MCF 10A (cell line): Measurements from ENCODE around the gene TNS2. TPM values are rescaled to one million over a fixed set of nuclear protein-coding genes. Genes with fewer than 3 reads are reported as not detected.

Source experiments
- BruUV-seq: library from RNA; stranded (reverse); fragments of 400-500 nt; replicated peaks from 2 replicates; lab custom pipeline; 2021; lab: Mats Ljungman, UMichigan
- CTCF ChIA-PET: fragments of 300-600 bp; sonication (Branson Sonifier 250); formaldehyde crosslinking; extraction: SDS; loops from one replicate; lab custom pipeline; 2021; ENCODE audit warnings: antibody characterized with exemption, inconsistent platforms; lab: Yijun Ruan, JAX
- POLR2A ChIA-PET: fragments of 300-600, 350-650 bp; sonication (Branson Sonifier 250); formaldehyde crosslinking; extraction: SDS; loops from one replicate; lab custom pipeline; 2020; ENCODE audit warnings: antibody characterized with exemption, inconsistent platforms; lab: Yijun Ruan, JAX
- DNase-seq: peaks from one replicate; pipeline ENCODE4 v3.0.0-alpha.2; 2018; ENCODE audit not compliant: unreplicated experiment
- H3K27ac Mint-ChIP-seq: one replicate; pipeline ENCODE4 v1.8.0; 2022; ENCODE audit warnings: mild to moderate bottlenecking, low read depth, mixed read lengths; ENCODE audit not compliant: unreplicated experiment
- H3K27me3 Mint-ChIP-seq: one replicate; pipeline ENCODE4 v1.8.0; 2022; ENCODE audit warnings: mixed read lengths; ENCODE audit not compliant: insufficient read depth, unreplicated experiment
- H3K36me3 Mint-ChIP-seq: one replicate; pipeline ENCODE4 v1.8.0; 2022; ENCODE audit warnings: mild to moderate bottlenecking, moderate library complexity, mixed read lengths; ENCODE audit not compliant: insufficient read depth, unreplicated experiment
- H3K4me1 Mint-ChIP-seq: one replicate; pipeline ENCODE4 v1.8.0; 2022; ENCODE audit warnings: mixed read lengths; ENCODE audit not compliant: insufficient read depth, unreplicated experiment
- H3K4me3 Mint-ChIP-seq: one replicate; pipeline ENCODE4 v1.8.0; 2022; ENCODE audit warnings: mild to moderate bottlenecking, moderate library complexity, mixed read lengths; ENCODE audit not compliant: unreplicated experiment
- H3K9me3 Mint-ChIP-seq: one replicate; pipeline ENCODE4 v1.8.0; 2022; ENCODE audit warnings: mixed read lengths; ENCODE audit not compliant: unreplicated experiment
- intact Hi-C: fragments of 100-400 bp; cut with micrococcal nuclease; formaldehyde crosslinking; loops from 2 replicates; pipeline ENCODE4 v1.14.1; 2022
- total RNA-seq: library from RNA; stranded (reverse); gene quantifications from 2 replicates; pipeline ENCODE4 v1.2.3, GENCODE V29; 2022
- TF ChIP-seq, protein P1 (sequence below): fragments of 200-600 bp; IDR thresholded peaks from one replicate; pipeline ENCODE4 v1.8.0; 2022; ENCODE audit warnings: antibody characterized with exemption, mild to moderate bottlenecking; ENCODE audit not compliant: unreplicated experiment

Gene TNS2
- total RNA-seq, 1 experiment from 2014 or later, result 22.3 TPM

DNA sequence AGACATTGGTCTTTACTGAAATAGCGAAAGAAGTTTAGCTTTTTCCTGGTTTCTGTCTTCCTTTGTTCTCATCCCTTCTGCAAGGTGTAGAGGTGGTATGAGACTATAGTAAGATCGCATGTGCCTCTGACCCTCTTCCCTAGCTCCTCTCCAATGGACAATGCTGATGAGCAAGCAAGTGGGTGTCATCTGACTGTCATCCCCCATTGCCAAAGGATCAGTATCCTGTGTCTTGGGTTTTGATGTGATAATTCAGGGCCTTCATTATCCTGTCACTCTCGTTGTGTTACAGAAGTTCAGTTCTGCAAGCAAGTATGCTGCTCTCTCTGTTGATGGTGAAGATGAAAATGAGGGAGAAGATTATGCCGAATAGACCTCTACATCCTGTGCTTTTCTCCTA is 10.0 kb upstream of the TNS2 start:
- no peaks in the 10 kb centered on the region for H3K9me3 Mint-ChIP-seq
- TF ChIP-seq, protein P1, sequence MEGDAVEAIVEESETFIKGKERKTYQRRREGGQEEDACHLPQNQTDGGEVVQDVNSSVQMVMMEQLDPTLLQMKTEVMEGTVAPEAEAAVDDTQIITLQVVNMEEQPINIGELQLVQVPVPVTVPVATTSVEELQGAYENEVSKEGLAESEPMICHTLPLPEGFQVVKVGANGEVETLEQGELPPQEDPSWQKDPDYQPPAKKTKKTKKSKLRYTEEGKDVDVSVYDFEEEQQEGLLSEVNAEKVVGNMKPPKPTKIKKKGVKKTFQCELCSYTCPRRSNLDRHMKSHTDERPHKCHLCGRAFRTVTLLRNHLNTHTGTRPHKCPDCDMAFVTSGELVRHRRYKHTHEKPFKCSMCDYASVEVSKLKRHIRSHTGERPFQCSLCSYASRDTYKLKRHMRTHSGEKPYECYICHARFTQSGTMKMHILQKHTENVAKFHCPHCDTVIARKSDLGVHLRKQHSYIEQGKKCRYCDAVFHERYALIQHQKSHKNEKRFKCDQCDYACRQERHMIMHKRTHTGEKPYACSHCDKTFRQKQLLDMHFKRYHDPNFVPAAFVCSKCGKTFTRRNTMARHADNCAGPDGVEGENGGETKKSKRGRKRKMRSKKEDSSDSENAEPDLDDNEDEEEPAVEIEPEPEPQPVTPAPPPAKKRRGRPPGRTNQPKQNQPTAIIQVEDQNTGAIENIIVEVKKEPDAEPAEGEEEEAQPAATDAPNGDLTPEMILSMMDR, result no peak
- H3K27me3 Mint-ChIP-seq, result no peaks in the 10 kb centered on the region
- BruUV-seq, result no TSS peak
- intact Hi-C loops, result loop anchor here (2.0 kb wide), 1 partner anchor 59 kb away; no protein-coding TSS in a partner anchor
- no peak overlapping the region for H3K4me3 Mint-ChIP-seq
- CTCF ChIA-PET, result interaction anchor here (0.6 to 2.6 kb wide), 4 partner anchors 9 to 155 kb away, joined by 3 to 11 read pairs (median 8); no protein-coding TSS in a partner anchor
- DNase-seq, result no peak
- POLR2A ChIA-PET, result interaction anchor here (0.6 to 2.2 kb wide), 3 partner anchors 8 to 14 kb away, joined by 3 to 16 read pairs (median 5); no protein-coding TSS in a partner anchor
- no peak overlapping the region for H3K27ac Mint-ChIP-seq
- H3K4me1 Mint-ChIP-seq, result peaks cover 13% of the 10 kb centered on the region
- H3K36me3 Mint-ChIP-seq, result peaks cover 94% of the 10 kb centered on the region

DNA sequence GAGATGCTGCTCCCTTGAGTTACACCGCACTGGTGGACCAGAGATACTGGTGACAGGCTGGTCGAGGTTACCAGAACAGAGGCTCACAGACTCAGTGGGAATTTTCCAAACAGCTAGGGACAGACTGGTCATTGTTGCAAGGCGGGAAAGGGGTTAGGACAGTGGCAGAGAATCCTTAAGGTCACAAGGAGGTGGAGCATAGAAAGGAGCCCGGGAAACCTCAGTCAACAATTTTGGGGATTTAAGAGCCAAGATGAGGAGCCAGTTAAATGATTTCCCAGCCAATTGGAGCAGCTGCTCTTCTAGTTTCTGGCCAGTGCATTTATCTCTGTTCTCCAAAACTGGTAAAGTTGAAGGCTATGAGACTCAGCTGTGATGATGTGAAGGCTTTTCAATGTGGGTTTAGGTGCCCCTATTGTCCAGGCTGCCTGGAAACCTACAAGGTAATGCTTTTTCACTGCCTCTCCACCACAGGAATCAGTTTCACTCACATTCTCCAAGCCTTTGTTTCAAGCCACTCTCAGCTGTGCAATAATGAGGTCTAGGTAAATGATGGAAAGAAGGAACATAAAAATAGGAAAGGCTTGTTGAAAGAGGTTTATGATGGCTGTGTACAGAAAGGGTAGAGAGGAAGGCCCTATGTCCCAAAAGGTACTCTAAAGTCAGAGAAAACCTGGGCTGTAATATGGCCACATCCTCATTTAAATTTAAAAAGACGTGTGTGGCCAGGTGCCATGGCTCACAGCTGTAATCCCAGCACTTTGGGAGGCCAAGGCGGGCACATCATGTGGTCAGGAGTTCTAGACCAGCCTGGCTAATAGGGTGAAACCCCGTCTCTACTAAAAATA is 7.0 kb upstream of the TNS2 start:
- Mint-ChIP-seq H3K36me3 (peaks cover 65% of the 10 kb centered on the region), H3K4me1 (peaks cover 24% of the 10 kb centered on the region), H3K27me3 (no peaks in the 10 kb centered on the region), H3K27ac (no peak overlapping the region), H3K9me3 (no peaks in the 10 kb centered on the region), H3K4me3 (no peak overlapping the region)
- CTCF ChIA-PET, result interaction anchor here (0.6 to 2.0 kb wide), 2 partner anchors 8 to 10 kb away, joined by 3 to 5 read pairs; no protein-coding TSS in a partner anchor
- POLR2A ChIA-PET, result interaction anchor here (0.8 to 3.8 kb wide), 2 partner anchors 11 to 35 kb away, joined by 3 to 16 read pairs; no protein-coding TSS in a partner anchor
- intact Hi-C loops, result no loop called here
- TF ChIP-seq, protein P1, result no peak
- BruUV-seq, result no TSS peak
- DNase-seq, result no peak

DNA sequence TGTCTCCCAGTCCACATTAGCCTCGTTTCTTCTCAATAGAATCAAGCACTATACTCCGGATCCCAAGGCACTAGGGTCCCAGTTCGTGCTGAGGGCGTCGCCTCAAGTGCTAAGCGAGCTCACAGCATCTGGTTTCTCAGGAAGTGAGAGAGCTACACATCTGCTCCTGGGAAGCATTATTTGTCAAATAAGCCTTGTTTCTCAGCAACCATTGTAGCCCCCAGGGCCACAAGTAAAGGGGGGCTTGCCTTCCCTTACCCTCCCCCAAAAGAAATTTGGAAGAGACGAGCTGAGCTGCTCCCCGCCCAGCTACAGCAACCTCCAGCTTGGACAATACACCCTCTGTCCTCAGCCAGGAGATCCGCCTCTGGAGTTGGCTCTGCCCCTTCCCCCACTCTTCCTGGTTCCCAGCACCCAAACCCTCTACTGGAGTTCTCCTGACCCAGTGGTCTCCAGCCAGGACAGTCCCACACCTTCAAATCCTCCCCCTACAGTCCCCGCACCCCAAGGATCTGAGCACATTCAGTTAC is 5.7 kb upstream of the TNS2 start:
- POLR2A ChIA-PET, result interaction anchor here (0.7 to 3.8 kb wide), 3 partner anchors 10 to 251 kb away, joined by 3 to 16 read pairs (median 3); partner anchors contain the start of gene PFDN5
- H3K9me3 Mint-ChIP-seq, result no peaks in the 10 kb centered on the region
- peaks cover 25% of the 10 kb centered on the region for H3K4me1 Mint-ChIP-seq
- H3K27me3 Mint-ChIP-seq, result no peaks in the 10 kb centered on the region
- CTCF ChIA-PET, result interaction anchor here (0.6 to 2.0 kb wide), 5 partner anchors 9 to 528 kb away, joined by 3 to 6 read pairs (median 4); no protein-coding TSS in a partner anchor
- H3K36me3 Mint-ChIP-seq, result peaks cover 53% of the 10 kb centered on the region
- no peak overlapping the region for H3K4me3 Mint-ChIP-seq
- no peak for DNase-seq
- BruUV-seq, result no TSS peak
- TF ChIP-seq, protein P1, result no peak
- intact Hi-C loops, result no loop called here
- no peak overlapping the region for H3K27ac Mint-ChIP-seq
